Liver (tissue), 9 donors: ENCODE measurements around the gene GRB14. TPM values are rescaled to one million over a fixed set of nuclear protein-coding genes. Genes with fewer than 3 reads are reported as not detected.

Source experiments
- DNase-seq: peaks from one replicate; pipeline ENCODE4 v3.0.0-alpha.2; 2017; ENCODE audit warnings: low spot score
- H3K27ac ChIP-seq, 2 donors: one replicate each; pipeline ENCODE4 v1.7.0; 2013; ENCODE audit warnings: inconsistent platforms in 2 of 2, low read length in 2 of 2, control low read depth in 1 of 2, low read depth in 1 of 2, mild to moderate bottlenecking in 1 of 2
- H3K27me3 ChIP-seq, 4 donors: one replicate each; pipeline versions ENCODE4 v1.6.1 to v1.7.0; 2013; ENCODE audit warnings: low read length in 3 of 4, inconsistent platforms in 1 of 4, mild to moderate bottlenecking in 1 of 4, moderate library complexity in 1 of 4; ENCODE audit not compliant: control insufficient read depth in 4 of 4, insufficient read depth in 4 of 4
- H3K36me3 ChIP-seq, 4 donors: one replicate each; pipeline versions ENCODE4 v1.6.1 to v1.7.0; 2013; ENCODE audit warnings: low read length in 3 of 4, mild to moderate bottlenecking in 3 of 4, low read depth in 1 of 4, moderate library complexity in 1 of 4; ENCODE audit not compliant: control insufficient read depth in 4 of 4, insufficient read depth in 3 of 4
- H3K4me1 ChIP-seq, 4 donors: one replicate each; pipeline versions ENCODE4 v1.6.1 to v1.7.0; 2013; ENCODE audit warnings: low read length in 3 of 4, mild to moderate bottlenecking in 3 of 4, moderate library complexity in 1 of 4; ENCODE audit not compliant: control insufficient read depth in 4 of 4, insufficient read depth in 4 of 4
- H3K4me3 ChIP-seq, 3 donors: one replicate each; pipeline versions ENCODE4 v1.6.1 to v1.7.0; 2013; ENCODE audit warnings: low read length in 3 of 3, control low read depth in 1 of 3, low read depth in 1 of 3, mild to moderate bottlenecking in 1 of 3
- H3K9ac ChIP-seq, 2 donors: one replicate each; pipeline ENCODE4 v1.7.0; 2013; ENCODE audit warnings: low read length in 2 of 2, mild to moderate bottlenecking in 2 of 2, moderate library complexity in 2 of 2, control low read depth in 1 of 2, low read depth in 1 of 2
- H3K9me3 ChIP-seq, 4 donors: one replicate each; pipeline versions ENCODE4 v1.6.1 to v1.7.0; 2013; ENCODE audit warnings: low read length in 3 of 4; ENCODE audit not compliant: control insufficient read depth in 4 of 4
- EGR1 ChIP-seq, 2 donors: IDR thresholded peaks; 2 replicates each; pipeline ENCODE4 v1.6.1; 2016 to 2018; ENCODE audit warnings: antibody characterized with exemption in 2 of 2, low read depth in 2 of 2
- FOXA2 ChIP-seq: IDR thresholded peaks from 2 replicates; pipeline ENCODE4 v1.6.1; 2016; ENCODE audit warnings: antibody characterized with exemption
- HNF4A ChIP-seq, 2 donors: conservative IDR thresholded peaks; 2 replicates each; pipeline ENCODE4 v1.6.1; 2016; ENCODE audit warnings: antibody characterized with exemption in 2 of 2, mild to moderate bottlenecking in 2 of 2
- HNF4G ChIP-seq: IDR thresholded peaks from 2 replicates; pipeline ENCODE4 v1.6.1; 2016; ENCODE audit warnings: antibody characterized with exemption
- JUND ChIP-seq, 2 donors: IDR thresholded peaks; 2 replicates each; pipeline ENCODE4 v1.6.1; 2016; ENCODE audit warnings: antibody characterized with exemption in 2 of 2
- NR2F2 ChIP-seq: IDR thresholded peaks from 2 replicates; pipeline ENCODE4 v1.6.1; 2016; ENCODE audit warnings: antibody characterized with exemption
- RAD21 ChIP-seq, 2 donors: IDR thresholded peaks; 2 replicates each; pipeline ENCODE4 v1.6.1; 2016; ENCODE audit warnings: antibody characterized with exemption in 2 of 2, mild to moderate bottlenecking in 2 of 2
- REST ChIP-seq: IDR thresholded peaks from 2 replicates; pipeline ENCODE4 v1.6.1; 2016; ENCODE audit warnings: antibody characterized with exemption, mild to moderate bottlenecking
- RXRA ChIP-seq, 2 donors: IDR thresholded peaks; 2 replicates each; pipeline ENCODE4 v1.6.1; 2017 to 2018; ENCODE audit warnings: antibody characterized with exemption in 2 of 2, mild to moderate bottlenecking in 1 of 2
- SP1 ChIP-seq: IDR thresholded peaks from 2 replicates; pipeline ENCODE4 v1.6.1; 2018; ENCODE audit warnings: antibody characterized with exemption, mild to moderate bottlenecking
- YY1 ChIP-seq: IDR thresholded peaks from 2 replicates; pipeline ENCODE4 v1.6.1; 2016; ENCODE audit warnings: antibody characterized with exemption, mild to moderate bottlenecking
- WGBS: extraction: QIAGEN DNeasy Blood & Tissue Kit; methylation state at CpG from one replicate; pipeline ENCODE4 v1.1.7; 2013; 5-methylcytosine and 5-hydroxymethylcytosine counted together
- polyA plus RNA-seq, 2 donors: library from polyadenylated mRNA; stranded (reverse) in 1 of 2; unstranded in 1 of 2; fragments of 200-250 nt in 1 of 2; fragments of >200 nt in 1 of 2; fragmentation: Nextera tagmentation in 1 of 2; extraction: Ambion mirVana in 1 of 2; gene quantifications; one replicate each; pipeline versions ENCODE4 v1.2.1 to v1.2.3, GENCODE V29; 2013 to 2015
- total RNA-seq, 2 donors: library from RNA; depleted of rRNA; stranded (reverse); fragments of >200 nt; gene quantifications; one replicate each; pipeline ENCODE4 v1.2.3, GENCODE V29; 2014
- TF ChIP-seq, protein P1 (sequence below): IDR thresholded peaks from 2 replicates; pipeline ENCODE4 v1.6.1; 2016; ENCODE audit warnings: antibody characterized with exemption
- TF ChIP-seq, protein P2 (sequence below): IDR thresholded peaks from 2 replicates; pipeline ENCODE4 v1.6.1; 2016; ENCODE audit warnings: antibody characterized with exemption
- TF ChIP-seq, protein P3 (sequence below): IDR thresholded peaks from 2 replicates; pipeline ENCODE4 v1.6.1; 2016; ENCODE audit warnings: antibody characterized with exemption
- donor health status: healthy.
- donor health status: healthy.
- donor health status: healthy.
- donor health status: healthy.
- donor health status: healthy.

The GRB14 gene
- total and polyA plus RNA-seq, 4 donors, result 1.0 to 119 (median 33.0) TPM

DNA sequence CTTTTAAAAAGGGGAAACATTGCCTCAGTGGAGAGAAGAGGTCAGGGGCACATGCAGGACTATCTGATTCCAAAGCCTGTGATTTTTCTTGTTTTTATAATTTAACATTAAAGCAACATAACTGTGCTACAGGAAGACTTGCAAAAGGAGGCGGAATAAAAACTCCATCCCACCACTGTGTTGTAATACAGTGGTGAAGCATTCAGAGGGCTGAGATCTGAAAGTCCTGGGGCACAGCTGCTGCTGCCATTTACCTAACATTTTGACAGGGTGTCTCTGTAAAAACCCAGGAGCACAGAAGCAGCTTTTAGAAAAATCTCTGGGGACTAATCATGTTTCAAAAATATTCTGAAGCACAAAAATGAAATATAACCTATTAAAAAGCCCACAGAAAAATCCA, 97.6 kb downstream of the GRB14 start:
- Histone ChIP-seq H3K4me1 (no peaks in the 10 kb centered on the region), H3K4me3 (no peak overlapping the region), H3K27ac (no peak overlapping the region), H3K27me3 (no peaks in the 10 kb centered on the region), H3K9me3 (no peaks in the 10 kb centered on the region), H3K9ac (no peak overlapping the region), H3K36me3 (peaks cover 0 to 23% (median 14%) of the 10 kb centered on the region in 4 donors)
- no peak for TF ChIP-seq HNF4A (conservative IDR thresholded peaks at IDR 0.05)
- no peak for TF ChIP-seq REST
- TF ChIP-seq, protein P1, sequence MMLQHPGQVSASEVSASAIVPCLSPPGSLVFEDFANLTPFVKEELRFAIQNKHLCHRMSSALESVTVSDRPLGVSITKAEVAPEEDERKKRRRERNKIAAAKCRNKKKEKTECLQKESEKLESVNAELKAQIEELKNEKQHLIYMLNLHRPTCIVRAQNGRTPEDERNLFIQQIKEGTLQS, result no peak
- TF ChIP-seq, protein P2, sequence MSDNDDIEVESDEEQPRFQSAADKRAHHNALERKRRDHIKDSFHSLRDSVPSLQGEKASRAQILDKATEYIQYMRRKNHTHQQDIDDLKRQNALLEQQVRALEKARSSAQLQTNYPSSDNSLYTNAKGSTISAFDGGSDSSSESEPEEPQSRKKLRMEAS, result no peak
- TF ChIP-seq JUND (IDR thresholded peaks at IDR 0.05), result no peak
- TF ChIP-seq RXRA (IDR thresholded peaks at IDR 0.05), result no peak
- no peak for TF ChIP-seq HNF4G
- TF ChIP-seq YY1, result no peak
- TF ChIP-seq, protein P3, sequence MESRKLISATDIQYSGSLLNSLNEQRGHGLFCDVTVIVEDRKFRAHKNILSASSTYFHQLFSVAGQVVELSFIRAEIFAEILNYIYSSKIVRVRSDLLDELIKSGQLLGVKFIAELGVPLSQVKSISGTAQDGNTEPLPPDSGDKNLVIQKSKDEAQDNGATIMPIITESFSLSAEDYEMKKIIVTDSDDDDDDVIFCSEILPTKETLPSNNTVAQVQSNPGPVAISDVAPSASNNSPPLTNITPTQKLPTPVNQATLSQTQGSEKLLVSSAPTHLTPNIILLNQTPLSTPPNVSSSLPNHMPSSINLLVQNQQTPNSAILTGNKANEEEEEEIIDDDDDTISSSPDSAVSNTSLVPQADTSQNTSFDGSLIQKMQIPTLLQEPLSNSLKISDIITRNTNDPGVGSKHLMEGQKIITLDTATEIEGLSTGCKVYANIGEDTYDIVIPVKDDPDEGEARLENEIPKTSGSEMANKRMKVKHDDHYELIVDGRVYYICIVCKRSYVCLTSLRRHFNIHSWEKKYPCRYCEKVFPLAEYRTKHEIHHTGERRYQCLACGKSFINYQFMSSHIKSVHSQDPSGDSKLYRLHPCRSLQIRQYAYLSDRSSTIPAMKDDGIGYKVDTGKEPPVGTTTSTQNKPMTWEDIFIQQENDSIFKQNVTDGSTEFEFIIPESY, result no peak
- no peak for TF ChIP-seq NR2F2
- DNase-seq, result no peak
- 94% methylated on average over 1 of the region's 1 CpG for WGBS

DNA sequence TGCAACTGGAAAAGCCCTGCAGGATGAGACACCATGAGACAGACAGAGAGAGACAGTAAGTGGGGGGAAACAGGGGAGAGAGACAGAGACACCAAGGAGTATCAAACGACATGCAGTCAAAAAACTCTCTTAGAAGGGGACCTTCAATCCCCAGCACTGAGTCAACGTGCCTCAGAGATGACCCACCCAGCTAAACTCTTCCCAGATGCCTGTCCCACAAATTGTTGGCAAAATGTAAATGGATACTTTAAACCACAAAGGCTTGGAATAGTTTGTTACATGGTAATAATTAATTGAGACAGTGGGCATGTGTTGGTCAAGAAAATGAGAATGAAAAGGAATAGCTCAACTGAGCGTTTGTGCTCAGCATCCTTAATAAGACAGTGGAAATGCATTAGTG, 98.3 kb downstream of the GRB14 start:
- no peak overlapping the region for H3K4me3 ChIP-seq
- H3K9ac ChIP-seq, result no peak overlapping the region
- TF ChIP-seq RAD21 (IDR thresholded peaks at IDR 0.05), result no peak
- no peak for TF ChIP-seq JUND (IDR thresholded peaks at IDR 0.05)
- TF ChIP-seq HNF4A (conservative IDR thresholded peaks at IDR 0.05), result no peak
- TF ChIP-seq, protein P2, result no peak
- TF ChIP-seq EGR1 (IDR thresholded peaks at IDR 0.05; ENCODE audit: low read depth in 2 of 2), result no peak
- no peak for TF ChIP-seq SP1
- no peak for TF ChIP-seq NR2F2
- TF ChIP-seq YY1, result no peak
- TF ChIP-seq FOXA2, result no peak
- no peak overlapping the region for H3K27ac ChIP-seq
- H3K4me1 ChIP-seq, result no peaks in the 10 kb centered on the region
- H3K27me3 ChIP-seq, result no peaks in the 10 kb centered on the region
- no peak for DNase-seq
- peaks cover 0 to 23% (median 14%) of the 10 kb centered on the region in 4 donors for H3K36me3 ChIP-seq
- no peaks in the 10 kb centered on the region for H3K9me3 ChIP-seq
- 81% methylated on average over 3 of the region's 3 CpGs for WGBS
